Body of pancreas (tissue), 4 donors: ENCODE results near the gene TMEM255B.

Experiments used
- POLR2A ChIP-seq, 3 donors: fragments of 450-650 bp; IDR thresholded peaks; one replicate each; pipeline ENCODE4 v1.6.1; 2016; ENCODE audit warnings: antibody characterized with exemption in 3 of 3, mild to moderate bottlenecking in 2 of 3
- TF ChIP-seq, protein P1 (sequence below), 7 experiments: fragments of 450-650 bp in 4 of 7; fragments of 200-600 bp in 3 of 7; sonication (generic) in 3 of 7; IDR thresholded peaks; one replicate each; pipeline ENCODE4 v1.5.1; 2016 to 2019; ENCODE audit warnings: antibody characterized with exemption in 7 of 7

DNA sequence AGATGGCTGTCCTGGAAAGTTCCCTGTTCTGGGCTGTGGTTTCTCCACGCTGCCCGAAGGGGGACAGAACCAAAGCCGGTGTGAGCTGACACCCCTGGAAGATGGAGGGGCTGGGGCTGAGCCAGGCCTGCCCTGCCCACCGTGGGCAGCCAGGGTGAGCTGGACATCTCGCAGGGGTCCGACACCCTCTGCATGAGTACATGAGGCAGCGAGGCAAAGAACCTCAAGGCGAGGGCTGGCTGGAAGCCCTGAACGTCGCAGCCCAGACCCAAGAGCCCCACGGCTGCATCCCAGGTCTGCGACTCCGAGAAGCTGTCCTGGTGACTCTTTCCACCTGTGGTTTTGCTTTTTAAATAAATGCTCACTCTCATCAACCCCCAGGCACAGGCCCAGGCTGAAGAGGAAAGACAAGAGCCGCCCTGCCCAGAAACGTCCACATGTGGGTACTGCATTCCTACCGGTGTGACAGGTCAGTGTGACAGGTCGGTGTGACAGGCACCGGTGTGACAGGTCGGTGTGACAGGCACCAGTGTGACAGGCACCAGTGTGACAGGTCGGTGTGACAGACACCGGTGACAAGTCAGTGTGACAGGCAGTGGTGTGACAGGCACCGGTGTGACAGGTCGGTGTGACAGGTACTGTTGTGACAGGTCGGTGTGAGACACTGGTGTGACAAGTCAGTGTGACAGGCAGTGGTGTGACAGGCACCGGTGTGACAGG lies 74.2 kb downstream of the TMEM255B start:
- TF ChIP-seq POLR2A (IDR thresholded peaks at IDR 0.05): no peak
- TF ChIP-seq, protein P1, sequence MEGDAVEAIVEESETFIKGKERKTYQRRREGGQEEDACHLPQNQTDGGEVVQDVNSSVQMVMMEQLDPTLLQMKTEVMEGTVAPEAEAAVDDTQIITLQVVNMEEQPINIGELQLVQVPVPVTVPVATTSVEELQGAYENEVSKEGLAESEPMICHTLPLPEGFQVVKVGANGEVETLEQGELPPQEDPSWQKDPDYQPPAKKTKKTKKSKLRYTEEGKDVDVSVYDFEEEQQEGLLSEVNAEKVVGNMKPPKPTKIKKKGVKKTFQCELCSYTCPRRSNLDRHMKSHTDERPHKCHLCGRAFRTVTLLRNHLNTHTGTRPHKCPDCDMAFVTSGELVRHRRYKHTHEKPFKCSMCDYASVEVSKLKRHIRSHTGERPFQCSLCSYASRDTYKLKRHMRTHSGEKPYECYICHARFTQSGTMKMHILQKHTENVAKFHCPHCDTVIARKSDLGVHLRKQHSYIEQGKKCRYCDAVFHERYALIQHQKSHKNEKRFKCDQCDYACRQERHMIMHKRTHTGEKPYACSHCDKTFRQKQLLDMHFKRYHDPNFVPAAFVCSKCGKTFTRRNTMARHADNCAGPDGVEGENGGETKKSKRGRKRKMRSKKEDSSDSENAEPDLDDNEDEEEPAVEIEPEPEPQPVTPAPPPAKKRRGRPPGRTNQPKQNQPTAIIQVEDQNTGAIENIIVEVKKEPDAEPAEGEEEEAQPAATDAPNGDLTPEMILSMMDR (IDR thresholded peaks at IDR 0.05): no peak
